HCT116 (cell line): ENCODE results near the gene RPS10. TPM values are rescaled to one million over a fixed set of nuclear protein-coding genes. Genes with fewer than 3 reads are reported as not detected.

Experiments
- ATAC-seq: fragments of 200-7000 bp; cut with Tn5 transposase; 2 replicates; pipeline ENCODE4 v1.9.1; 2020; ENCODE audit warnings: mild to moderate bottlenecking, moderate library complexity
- BruUV-seq: library from RNA; stranded (reverse); fragments of 400-500 nt; replicated peaks from 2 replicates; lab custom pipeline; 2021; lab: Mats Ljungman, UMichigan
- CTCF ChIA-PET: fragments of 300-600 bp; sonication (Branson Sonifier 250); formaldehyde crosslinking; loops from one replicate; lab custom pipeline; 2021; ENCODE audit warnings: antibody characterized with exemption; lab: Charles Lee
- POLR2A ChIA-PET: fragments of 300-600, 350-600 bp; sonication (Branson Sonifier 250); formaldehyde crosslinking; loops from one replicate; lab custom pipeline; 2021; ENCODE audit warnings: antibody characterized with exemption; lab: Charles Lee
- RAD21 ChIA-PET, 2 experiments: fragments of 300-600 bp; sonication (Branson Sonifier 250); formaldehyde crosslinking; loops; one replicate each; lab custom pipeline; 2023; ENCODE audit warnings: low total read pairs in 2 of 2; ENCODE audit not compliant: uncharacterized antibody in 2 of 2, unreplicated experiment in 2 of 2, low non-redundant PET in 1 of 2; lab: Charles Lee
- DNase-seq: peaks from one replicate; pipeline ENCODE4 v3.0.0-alpha.2; 2010; ENCODE audit warnings: low read depth, low spot score
- H2AFZ ChIP-seq: fragments of 200-600 bp; shearing (Covaris generic), sonication (generic); 2 replicates; pipeline ENCODE4 v1.6.1; 2017; ENCODE audit warnings: low read depth, mixed run types, mixed read lengths, antibody characterized with exemption, low read length; ENCODE audit not compliant: poor library complexity, severe bottlenecking
- H3K27ac ChIP-seq: 2 replicates; pipeline ENCODE4 v1.5.1; 2012; ENCODE audit warnings: low read depth, low read length
- H3K27me3 ChIP-seq: fragments of 200-600 bp; sonication (generic); 2 replicates; pipeline ENCODE4 v1.6.1; 2016; ENCODE audit warnings: mixed run types, low read length, mixed read lengths; ENCODE audit not compliant: insufficient read depth
- H3K36me3 ChIP-seq, 2 experiments: fragments of 200-500 bp in 1 of 2; fragments of 200-600 bp in 1 of 2; sonication (Bioruptor generic) in 1 of 2; sonication (generic) in 1 of 2; 2 replicates each; pipeline versions ENCODE4 v1.5.1 to v1.6.1; 2014 to 2016; ENCODE audit warnings: low read length in 2 of 2, inconsistent platforms in 1 of 2, mixed read lengths in 1 of 2, mixed run types in 1 of 2; ENCODE audit not compliant: insufficient read depth in 2 of 2, control insufficient read depth in 1 of 2
- H3K4me1 ChIP-seq, 2 experiments: fragments of 200-600 bp in 1 of 2; sonication (generic) in 1 of 2; 2 replicates each; pipeline versions ENCODE4 v1.5.1 to v1.6.1; 2012 to 2017; ENCODE audit warnings: low read length in 2 of 2, inconsistent platforms in 1 of 2, mild to moderate bottlenecking in 1 of 2, mixed read lengths in 1 of 2, mixed run types in 1 of 2, moderate library complexity in 1 of 2; ENCODE audit not compliant: insufficient read depth in 2 of 2, control insufficient read depth in 1 of 2
- H3K4me2 ChIP-seq: fragments of 200-600 bp; sonication (generic); 2 replicates; pipeline ENCODE4 v1.6.1; 2017; ENCODE audit warnings: mixed run types, low read length, mixed read lengths
- H3K4me3 ChIP-seq, 2 experiments: fragments of 200-600 bp in 1 of 2; sonication (generic) in 1 of 2; replicated peaks in 1 of 2; 2 replicates each; pipeline ENCODE4 v1.5.1; 2011 to 2016; ENCODE audit warnings: low read length in 2 of 2, control low read depth in 1 of 2, low read depth in 1 of 2, mild to moderate bottlenecking in 1 of 2, mixed read lengths in 1 of 2, mixed run types in 1 of 2
- H3K79me2 ChIP-seq: fragments of 200-600 bp; sonication (generic); 2 replicates; pipeline ENCODE4 v1.6.1; 2017; ENCODE audit warnings: mild to moderate bottlenecking, mixed run types, low read length, moderate library complexity, mixed read lengths; ENCODE audit not compliant: insufficient read depth
- H3K9ac ChIP-seq: fragments of 200-600 bp; sonication (generic); 2 replicates; pipeline ENCODE4 v1.6.1; 2016; ENCODE audit warnings: low read length, mixed read lengths
- H3K9me2 ChIP-seq: fragments of 200-600 bp; sonication (generic), shearing (Covaris generic); 2 replicates; pipeline ENCODE4 v1.6.1; 2017; ENCODE audit warnings: mixed run types, mild to moderate bottlenecking, moderate library complexity; ENCODE audit not compliant: insufficient read depth
- H3K9me3 ChIP-seq, 2 experiments: fragments of 200-500 bp in 1 of 2; fragments of 200-600 bp in 1 of 2; sonication (Bioruptor generic) in 1 of 2; sonication (generic) in 1 of 2; 2 replicates each; pipeline ENCODE4 v1.6.1; 2014 to 2017; ENCODE audit warnings: low read length in 2 of 2, mixed read lengths in 2 of 2, inconsistent platforms in 1 of 2, low read depth in 1 of 2, mild to moderate bottlenecking in 1 of 2, mixed run types in 1 of 2, moderate library complexity in 1 of 2; ENCODE audit not compliant: control insufficient read depth in 1 of 2, insufficient read depth in 1 of 2
- H4K20me1 ChIP-seq: fragments of 200-600 bp; sonication (generic), shearing (Covaris generic); 2 replicates; pipeline ENCODE4 v1.6.1; 2017; ENCODE audit warnings: mixed run types, mild to moderate bottlenecking, moderate library complexity; ENCODE audit not compliant: insufficient read depth
- CBX3 ChIP-seq: IDR thresholded peaks from 2 replicates; pipeline ENCODE4 v1.6.1; 2012; ENCODE audit warnings: low read depth
- CTCF ChIP-seq, 3 experiments: fragments of 200-600 bp in 1 of 3; sonication (generic) in 1 of 3; IDR thresholded peaks in 2 of 3; conservative IDR thresholded peaks in 1 of 3; 2 replicates each; pipeline ENCODE4 v1.5.1; 2012 to 2017; ENCODE audit warnings: low read depth in 2 of 3, low read length in 2 of 3, antibody characterized with exemption in 1 of 3, borderline replicate concordance in 1 of 3, control low read depth in 1 of 3, mild to moderate bottlenecking in 1 of 3, mixed read lengths in 1 of 3, mixed run types in 1 of 3, moderate library complexity in 1 of 3; ENCODE audit not compliant: insufficient read depth in 1 of 3
- ELF1 ChIP-seq: IDR thresholded peaks from 2 replicates; pipeline ENCODE4 v1.6.1; 2012; ENCODE audit warnings: low read depth, borderline replicate concordance
- EZH2 ChIP-seq: fragments of 200-600 bp; sonication (generic); IDR thresholded peaks from 2 replicates; pipeline ENCODE4 v1.6.1; 2017; ENCODE audit warnings: antibody characterized with exemption, mixed run types
- EZH2phosphoT487 ChIP-seq: fragments of 200-600 bp; IDR thresholded peaks from 2 replicates; pipeline ENCODE4 v1.6.1; 2018; ENCODE audit warnings: antibody characterized with exemption, borderline replicate concordance
- FOSL1 ChIP-seq: IDR thresholded peaks from 2 replicates; pipeline ENCODE4 v1.6.1; 2012; ENCODE audit warnings: low read depth
- JUND ChIP-seq: IDR thresholded peaks from 2 replicates; pipeline ENCODE4 v1.6.1; 2012
- POLR2A ChIP-seq: IDR thresholded peaks from 2 replicates; pipeline ENCODE4 v1.7.0; 2011; ENCODE audit warnings: borderline replicate concordance; ENCODE audit not compliant: insufficient read depth, insufficient read length; ENCODE audit errors: extremely low read depth
- POLR2AphosphoS5 ChIP-seq: IDR thresholded peaks from 2 replicates; pipeline ENCODE4 v1.6.1; 2011; ENCODE audit warnings: mild to moderate bottlenecking, low read depth, low read length, moderate library complexity
- RAD21 ChIP-seq: IDR thresholded peaks from 2 replicates; pipeline ENCODE4 v1.6.1; 2012; ENCODE audit warnings: low read depth, mild to moderate bottlenecking
- REST ChIP-seq: IDR thresholded peaks from 2 replicates; pipeline ENCODE4 v1.6.1; 2012; ENCODE audit warnings: low read depth
- SIN3A ChIP-seq: IDR thresholded peaks from 2 replicates; pipeline ENCODE4 v1.6.1; 2012; ENCODE audit warnings: low read depth
- SP1 ChIP-seq: IDR thresholded peaks from 2 replicates; pipeline ENCODE4 v1.6.1; 2012; ENCODE audit warnings: low read depth
- TCF7L2 ChIP-seq: IDR thresholded peaks from 2 replicates; pipeline ENCODE4 v1.7.0; 2011; ENCODE audit warnings: borderline replicate concordance, inconsistent platforms; ENCODE audit not compliant: insufficient read depth, insufficient read length; ENCODE audit errors: extremely low read depth
- YY1 ChIP-seq: IDR thresholded peaks from 2 replicates; pipeline ENCODE4 v1.6.1; 2011; ENCODE audit warnings: low read length, low read depth, moderate library complexity, mild to moderate bottlenecking; ENCODE audit not compliant: insufficient replicate concordance; ENCODE audit errors: extremely low read depth
- ZBTB33 ChIP-seq: IDR thresholded peaks from 2 replicates; pipeline ENCODE4 v1.6.1; 2011; ENCODE audit warnings: mild to moderate bottlenecking, low read length, moderate library complexity; ENCODE audit not compliant: insufficient replicate concordance; ENCODE audit errors: extremely low read depth
- ZFX ChIP-seq: fragments of 450-650 bp; IDR thresholded peaks from 2 replicates; pipeline ENCODE4 v1.6.1; 2017
- ZNF274 ChIP-seq: fragments of 200-500 bp; sonication (Bioruptor generic); IDR thresholded peaks from 2 replicates; pipeline ENCODE4 v1.6.1; 2014; ENCODE audit warnings: mild to moderate bottlenecking, low read depth, low read length, inconsistent platforms
- intact Hi-C: fragments of 100-400 bp; cut with micrococcal nuclease; formaldehyde crosslinking; loops from 2 replicates; pipeline ENCODE4 v1.10.0; 2022
- total RNA-seq: library from RNA; stranded (reverse); gene quantifications from one replicate; pipeline ENCODE4 v1.2.1, GENCODE V29; 2021; ENCODE audit not compliant: unreplicated experiment
- TF ChIP-seq, protein P1 (sequence below): IDR thresholded peaks from 2 replicates; pipeline ENCODE4 v1.6.1; 2012

RPS10 gene
- total RNA-seq, 1 experiment from 2014 or later = 1,863 TPM

- Histone ChIP-seq H3K4me3 (no peak overlapping the region), H3K9me3 (no peaks in the 10 kb centered on the region), H3K36me3 (no peaks in the 10 kb centered on the region), H3K27me3 (no peaks in the 10 kb centered on the region), H3K4me2 (no peak overlapping the region), H3K9me2 (no peaks in the 10 kb centered on the region), H3K79me2 (peaks cover 90% of the 10 kb centered on the region), H3K4me1 (peaks cover 19 to 34% of the 10 kb centered on the region in 2 experiments), H4K20me1 (peaks cover 12% of the 10 kb centered on the region; the same call in 1 of the 2 replicates), H3K9ac (no peak overlapping the region), H3K27ac (no peak overlapping the region), H2AFZ (no peak overlapping the region)
- CTCF ChIA-PET = no interaction called here
- no peak for ATAC-seq
- intact Hi-C loops = no loop called here
- RAD21 ChIA-PET = interaction anchor here in 1 of 2 experiments (1.1 kb wide), 1 partner anchor 193 kb away, joined by 3 read pairs; no protein-coding TSS in a partner anchor
- POLR2A ChIA-PET = no interaction called here
- DNase-seq = no peak
- TF ChIP-seq CBX3 (no peak), SP1 (no peak), YY1 (no peak), ZBTB33 (no peak), FOSL1 (no peak), ZFX (no peak), ZNF274 (no peak), EZH2phosphoT487 (no peak), CTCF (IDR thresholded peaks at IDR 0.05 in 2 of 3, conservative IDR thresholded peaks at IDR 0.05 in 1 of 3; ENCODE audit: borderline replicate concordance in 1 of 3, insufficient read depth in 1 of 3, low read depth in 2 of 3, low read length in 2 of 3) (no peak), POLR2AphosphoS5 (no peak), SIN3A (no peak), RAD21 (no peak), ELF1 (no peak), TCF7L2 (no peak), JUND (no peak), POLR2A (no peak), EZH2 (no peak), REST (no peak)
- TF ChIP-seq, protein P1, sequence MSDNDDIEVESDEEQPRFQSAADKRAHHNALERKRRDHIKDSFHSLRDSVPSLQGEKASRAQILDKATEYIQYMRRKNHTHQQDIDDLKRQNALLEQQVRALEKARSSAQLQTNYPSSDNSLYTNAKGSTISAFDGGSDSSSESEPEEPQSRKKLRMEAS = no peak
- no TSS peak for BruUV-seq
These were observed 37.4 kb downstream of the RPS10 start for GRCh38 chr6:34388421-34388820.
